DND-41 (cell line): ENCODE data around the gene NDUFA3.

Experiments used
- CTCF ChIP-seq: IDR thresholded peaks from 2 replicates; pipeline ENCODE4 v1.5.1; 2012; ENCODE audit warnings: borderline replicate concordance, low read length, moderate library complexity, mild to moderate bottlenecking; ENCODE audit not compliant: poor library complexity, severe bottlenecking; ENCODE audit errors: extremely low read depth
- EZH2 ChIP-seq: IDR thresholded peaks from 3 replicates; pipeline ENCODE4 v1.6.1; 2012; ENCODE audit warnings: borderline replicate concordance, low read depth, mild to moderate bottlenecking, moderate library complexity, low read length, inconsistent platforms; ENCODE audit not compliant: severe bottlenecking

- TF ChIP-seq CTCF: no peak
- TF ChIP-seq EZH2: no peak
These were observed 26.4 kb downstream of the NDUFA3 start for GRCh38 chr19:54128796-54129616.
